ENCODE results near the gene DEFB129. TPM values are rescaled to one million over a fixed set of nuclear protein-coding genes. Genes with fewer than 3 reads are reported as not detected.
A peak's percentile ranks its signal among the peaks of the same experiment; 100 is the strongest.

The DEFB129 gene
- total and polyA plus RNA-seq, 10 donors = not detected

- TF ChIP-seq POLR2AphosphoS5 (IDR thresholded peaks at IDR 0.05) (no peak), POLR2A (IDR thresholded peaks at IDR 0.05) (no peak), CTCF (IDR thresholded peaks at IDR 0.05 in 8 of 11, conservative IDR thresholded peaks at IDR 0.05 in 3 of 11) (no peak)
- intact Hi-C loops (cut with DNase I; ENCODE audit: low total_unique reads) = no loop called here
- Histone ChIP-seq H3K27ac (no peak overlapping the region), H3K9me3 (no peaks in the 10 kb centered on the region), H3K4me1 (no peaks in the 10 kb centered on the region), H3K36me3 (no peaks in the 10 kb centered on the region), H3K27me3 (replicated peaks in 1 of 7) (peaks cover 0 to 3% (median 0%) of the 10 kb centered on the region in 7 donors), H3K4me3 (no peak overlapping the region)
- WGBS, 5 donors = 38 to 76% (median 61%) methylated on average over 4 of the region's 4 CpGs
- no peak for DNase-seq
Observed at GRCh38 chr20:258269-258858, 31.3 kb downstream of the DEFB129 start.

GRCh38 chr20:258963-259362 is 31.9 kb downstream of the DEFB129 start:
- H3K4me3 ChIP-seq = no peak overlapping the region
- WGBS, 5 donors = 39 to 47% (median 42%) methylated on average over 8 of the region's 8 CpGs

GRCh38 chr20:259981-260380 is 32.9 kb downstream of the DEFB129 start:
- no peaks in the 10 kb centered on the region for H3K4me1 ChIP-seq
- H3K4me3 ChIP-seq = no peak overlapping the region
- no peak for DNase-seq
- no peaks in the 10 kb centered on the region for H3K36me3 ChIP-seq
- H3K9me3 ChIP-seq = no peaks in the 10 kb centered on the region
- no peak overlapping the region for H3K27ac ChIP-seq
- TF ChIP-seq CTCF (IDR thresholded peaks at IDR 0.05 in 8 of 11, conservative IDR thresholded peaks at IDR 0.05 in 3 of 11) (no peak), POLR2AphosphoS5 (IDR thresholded peaks at IDR 0.05) (no peak)
- 54 to 90% (median 69%) methylated on average over 2 of the region's 2 CpGs for WGBS, 5 donors
- H3K27me3 ChIP-seq (replicated peaks in 1 of 7) = peaks cover 0 to 3% (median 0%) of the 10 kb centered on the region in 7 donors
- intact Hi-C loops (cut with DNase I; ENCODE audit: low total_unique reads) = no loop called here

More at GRCh38 chr20:258963-259362, 31.9 kb downstream of the DEFB129 start:
- Histone ChIP-seq H3K36me3 (no peaks in the 10 kb centered on the region), H3K9me3 (no peaks in the 10 kb centered on the region), H3K27me3 (replicated peaks in 1 of 7) (peaks cover 0 to 3% (median 0%) of the 10 kb centered on the region in 7 donors), H3K4me1 (no peaks in the 10 kb centered on the region), H3K27ac (no peak overlapping the region)
- no peak for DNase-seq
- TF ChIP-seq POLR2A (IDR thresholded peaks at IDR 0.05) = no peak
- TF ChIP-seq CTCF (IDR thresholded peaks at IDR 0.05 in 8 of 11, conservative IDR thresholded peaks at IDR 0.05 in 3 of 11) = peak in 3 of 11 experiments; percentile 11 to 36 (median 22)
- intact Hi-C loops (cut with DNase I; ENCODE audit: low total_unique reads) = no loop called here

- no peak for DNase-seq
- H3K4me1 ChIP-seq = peaks cover 0 to 14% (median 9%) of the 10 kb centered on the region in 6 donors
- intact Hi-C loops (cut with DNase I; ENCODE audit: low total_unique reads) = no loop called here
- H3K36me3 ChIP-seq = no peaks in the 10 kb centered on the region
- no peak for TF ChIP-seq POLR2AphosphoS5 (IDR thresholded peaks at IDR 0.05)
- no peak for TF ChIP-seq CTCF (IDR thresholded peaks at IDR 0.05 in 8 of 11, conservative IDR thresholded peaks at IDR 0.05 in 3 of 11)
- TF ChIP-seq POLR2A (IDR thresholded peaks at IDR 0.05) = no peak
- H3K27me3 ChIP-seq (replicated peaks in 1 of 7) = peaks cover 0 to 5% (median 0%) of the 10 kb centered on the region in 7 donors
- no peaks in the 10 kb centered on the region for H3K9me3 ChIP-seq
- no peak overlapping the region for H3K4me3 ChIP-seq
- 84 to 95% (median 88%) methylated on average over 6 to 13 of the region's 13 CpGs for WGBS, 5 donors
- no peak overlapping the region for H3K27ac ChIP-seq
Observed at GRCh38 chr20:263701-264100, 36.6 kb downstream of the DEFB129 start.

Data from spleen (tissue), 11 donors.